ENCODE results near the gene MGAT4A.

DNA sequence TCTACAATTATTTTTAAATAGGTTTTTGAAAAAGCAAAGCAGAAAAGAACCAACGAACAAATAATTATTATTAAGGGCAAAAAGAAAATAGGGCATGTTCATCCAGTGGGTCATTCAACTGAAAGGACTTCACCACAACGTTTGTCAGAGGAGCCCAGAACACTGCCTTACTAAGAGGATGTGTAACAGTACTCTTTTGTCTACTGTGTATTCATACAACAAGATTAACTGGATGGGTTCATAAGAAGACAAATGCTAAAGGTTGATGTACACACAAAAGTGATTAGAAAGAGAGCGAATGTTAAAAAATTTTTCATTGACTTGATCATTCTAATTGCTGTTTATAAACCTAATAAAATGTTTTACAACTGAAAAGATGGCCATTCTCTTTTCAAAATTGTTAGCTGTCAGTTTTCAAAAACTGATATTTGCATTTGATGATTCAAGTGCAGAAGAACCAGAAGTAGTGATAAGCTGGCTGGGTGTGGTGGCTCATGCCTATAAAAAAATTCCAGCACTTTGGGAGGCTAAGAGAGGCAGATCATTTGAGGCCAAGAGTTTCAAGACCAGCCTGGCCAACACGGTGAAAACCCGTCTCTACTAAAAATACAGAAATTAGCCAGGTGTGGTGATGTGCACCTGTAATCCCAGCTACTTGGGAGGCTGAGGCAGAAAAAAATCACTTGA, 33.1 kb downstream of the MGAT4A start:
- TF ChIP-seq, protein P1, sequence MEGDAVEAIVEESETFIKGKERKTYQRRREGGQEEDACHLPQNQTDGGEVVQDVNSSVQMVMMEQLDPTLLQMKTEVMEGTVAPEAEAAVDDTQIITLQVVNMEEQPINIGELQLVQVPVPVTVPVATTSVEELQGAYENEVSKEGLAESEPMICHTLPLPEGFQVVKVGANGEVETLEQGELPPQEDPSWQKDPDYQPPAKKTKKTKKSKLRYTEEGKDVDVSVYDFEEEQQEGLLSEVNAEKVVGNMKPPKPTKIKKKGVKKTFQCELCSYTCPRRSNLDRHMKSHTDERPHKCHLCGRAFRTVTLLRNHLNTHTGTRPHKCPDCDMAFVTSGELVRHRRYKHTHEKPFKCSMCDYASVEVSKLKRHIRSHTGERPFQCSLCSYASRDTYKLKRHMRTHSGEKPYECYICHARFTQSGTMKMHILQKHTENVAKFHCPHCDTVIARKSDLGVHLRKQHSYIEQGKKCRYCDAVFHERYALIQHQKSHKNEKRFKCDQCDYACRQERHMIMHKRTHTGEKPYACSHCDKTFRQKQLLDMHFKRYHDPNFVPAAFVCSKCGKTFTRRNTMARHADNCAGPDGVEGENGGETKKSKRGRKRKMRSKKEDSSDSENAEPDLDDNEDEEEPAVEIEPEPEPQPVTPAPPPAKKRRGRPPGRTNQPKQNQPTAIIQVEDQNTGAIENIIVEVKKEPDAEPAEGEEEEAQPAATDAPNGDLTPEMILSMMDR (IDR thresholded peaks at IDR 0.05) = no peak
- TF ChIP-seq ZFP36 (IDR thresholded peaks at IDR 0.05; ENCODE audit: borderline replicate concordance, partially characterized antibody) (no peak), NPAS2 (CRISPR knock-in tag; IDR thresholded peaks at IDR 0.05; ENCODE audit: borderline replicate concordance) (no peak), RAD21 (conservative IDR thresholded peaks at IDR 0.05 in 1 of 2, IDR thresholded peaks at IDR 0.05 in 1 of 2) (no peak), JUN (IDR thresholded peaks at IDR 0.05) (no peak), POLR2AphosphoS2 (conservative IDR thresholded peaks at IDR 0.05; ENCODE audit: low read length) (no peak), RARB (CRISPR knock-in tag; IDR thresholded peaks at IDR 0.05) (no peak), POLR2A (IDR thresholded peaks at IDR 0.05; ENCODE audit: low read length) (no peak)
- TF ChIP-seq, protein P2, sequence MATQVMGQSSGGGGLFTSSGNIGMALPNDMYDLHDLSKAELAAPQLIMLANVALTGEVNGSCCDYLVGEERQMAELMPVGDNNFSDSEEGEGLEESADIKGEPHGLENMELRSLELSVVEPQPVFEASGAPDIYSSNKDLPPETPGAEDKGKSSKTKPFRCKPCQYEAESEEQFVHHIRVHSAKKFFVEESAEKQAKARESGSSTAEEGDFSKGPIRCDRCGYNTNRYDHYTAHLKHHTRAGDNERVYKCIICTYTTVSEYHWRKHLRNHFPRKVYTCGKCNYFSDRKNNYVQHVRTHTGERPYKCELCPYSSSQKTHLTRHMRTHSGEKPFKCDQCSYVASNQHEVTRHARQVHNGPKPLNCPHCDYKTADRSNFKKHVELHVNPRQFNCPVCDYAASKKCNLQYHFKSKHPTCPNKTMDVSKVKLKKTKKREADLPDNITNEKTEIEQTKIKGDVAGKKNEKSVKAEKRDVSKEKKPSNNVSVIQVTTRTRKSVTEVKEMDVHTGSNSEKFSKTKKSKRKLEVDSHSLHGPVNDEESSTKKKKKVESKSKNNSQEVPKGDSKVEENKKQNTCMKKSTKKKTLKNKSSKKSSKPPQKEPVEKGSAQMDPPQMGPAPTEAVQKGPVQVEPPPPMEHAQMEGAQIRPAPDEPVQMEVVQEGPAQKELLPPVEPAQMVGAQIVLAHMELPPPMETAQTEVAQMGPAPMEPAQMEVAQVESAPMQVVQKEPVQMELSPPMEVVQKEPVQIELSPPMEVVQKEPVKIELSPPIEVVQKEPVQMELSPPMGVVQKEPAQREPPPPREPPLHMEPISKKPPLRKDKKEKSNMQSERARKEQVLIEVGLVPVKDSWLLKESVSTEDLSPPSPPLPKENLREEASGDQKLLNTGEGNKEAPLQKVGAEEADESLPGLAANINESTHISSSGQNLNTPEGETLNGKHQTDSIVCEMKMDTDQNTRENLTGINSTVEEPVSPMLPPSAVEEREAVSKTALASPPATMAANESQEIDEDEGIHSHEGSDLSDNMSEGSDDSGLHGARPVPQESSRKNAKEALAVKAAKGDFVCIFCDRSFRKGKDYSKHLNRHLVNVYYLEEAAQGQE (IDR thresholded peaks at IDR 0.05) = no peak
- TF ChIP-seq, protein P3, sequence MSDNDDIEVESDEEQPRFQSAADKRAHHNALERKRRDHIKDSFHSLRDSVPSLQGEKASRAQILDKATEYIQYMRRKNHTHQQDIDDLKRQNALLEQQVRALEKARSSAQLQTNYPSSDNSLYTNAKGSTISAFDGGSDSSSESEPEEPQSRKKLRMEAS (IDR thresholded peaks at IDR 0.05) = no peak
- TF ChIP-seq, protein P4, sequence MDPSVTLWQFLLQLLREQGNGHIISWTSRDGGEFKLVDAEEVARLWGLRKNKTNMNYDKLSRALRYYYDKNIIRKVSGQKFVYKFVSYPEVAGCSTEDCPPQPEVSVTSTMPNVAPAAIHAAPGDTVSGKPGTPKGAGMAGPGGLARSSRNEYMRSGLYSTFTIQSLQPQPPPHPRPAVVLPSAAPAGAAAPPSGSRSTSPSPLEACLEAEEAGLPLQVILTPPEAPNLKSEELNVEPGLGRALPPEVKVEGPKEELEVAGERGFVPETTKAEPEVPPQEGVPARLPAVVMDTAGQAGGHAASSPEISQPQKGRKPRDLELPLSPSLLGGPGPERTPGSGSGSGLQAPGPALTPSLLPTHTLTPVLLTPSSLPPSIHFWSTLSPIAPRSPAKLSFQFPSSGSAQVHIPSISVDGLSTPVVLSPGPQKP (IDR thresholded peaks at IDR 0.05; ENCODE audit: low read depth, low read length) = no peak
- TF ChIP-seq, protein P5, sequence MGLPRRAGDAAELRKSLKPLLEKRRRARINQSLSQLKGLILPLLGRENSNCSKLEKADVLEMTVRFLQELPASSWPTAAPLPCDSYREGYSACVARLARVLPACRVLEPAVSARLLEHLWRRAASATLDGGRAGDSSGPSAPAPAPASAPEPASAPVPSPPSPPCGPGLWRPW (IDR thresholded peaks at IDR 0.05) = no peak

Data from A549 (cell line).